IMR-90 (cell line): Measurements from ENCODE around the gene MYH13. TPM values are rescaled to one million over a fixed set of nuclear protein-coding genes. Genes with fewer than 3 reads are reported as not detected.

Source experiments
- polyA plus RNA-seq, 3 experiments: library from polyadenylated mRNA; depleted of rRNA; stranded (reverse); fragments of >200 nt; gene quantifications; 2 replicates each; pipeline ENCODE4 v1.2.3, GENCODE V29; 2012; ENCODE audit warnings: low replicate concordance in 1 of 3
- total RNA-seq: library from RNA; depleted of rRNA; stranded (reverse); fragments of >200 nt; gene quantifications from 2 replicates; pipeline ENCODE4 v1.2.3, GENCODE V29; 2012; rRNA removed

The MYH13 gene
- total and polyA plus RNA-seq, 2 of the 4 experiments (the other 2 are of a cell fraction): not detected

Other genes starting within 250 kb of the MYH13 start
- gene GAS7, start 174.4 kb downstream of the MYH13 start, total RNA-seq: 5.0 and 6.4 TPM in 2 replicates
- 4.1 and 4.6 TPM in 2 replicates for gene GAS7, start 174.4 kb downstream of the MYH13 start, polyA plus RNA-seq (2012; rRNA removed)
- gene MYH8, start 48.9 kb upstream of the MYH13 start, total RNA-seq: not detected in 2 replicates
- gene MYH8, start 48.9 kb upstream of the MYH13 start, polyA plus RNA-seq (2012; rRNA removed): not detected in 2 replicates
- not detected in 2 replicates for gene MYH4, start 96.6 kb upstream of the MYH13 start, total RNA-seq
- not detected in 2 replicates for gene MYH4, start 96.6 kb upstream of the MYH13 start, polyA plus RNA-seq (2012; rRNA removed)
- not detected in 2 replicates for gene MYH1, start 145.5 kb upstream of the MYH13 start, total RNA-seq
- gene MYH1, start 145.5 kb upstream of the MYH13 start, polyA plus RNA-seq (2012; rRNA removed): not detected in 2 replicates
- not detected in 2 replicates for gene MYH2, start 176.7 kb upstream of the MYH13 start, total RNA-seq
- gene MYH2, start 176.7 kb upstream of the MYH13 start, polyA plus RNA-seq (2012; rRNA removed): not detected in 2 replicates